K562 (cell line): ENCODE measurements around the gene DAAM1. TPM values are rescaled to one million over a fixed set of nuclear protein-coding genes. Genes with fewer than 3 reads are reported as not detected.

Experiments
- ATAC-seq: fragments of 200-7000 bp; cut with Tn5 transposase; 3 replicates; pipeline ENCODE4 v1.9.1; 2020; ENCODE audit warnings: moderate library complexity
- BruUV-seq: library from RNA; stranded (reverse); fragments of 400-500 nt; replicated peaks from 2 replicates; lab custom pipeline; 2021; lab: Mats Ljungman, UMichigan
- CTCF ChIA-PET: fragments of 300-600 bp; formaldehyde crosslinking; extraction: SDS; loops from one replicate; lab custom pipeline; 2021; ENCODE audit warnings: low intra/inter-chr PET ratio; lab: Yijun Ruan, JAX
- POLR2A ChIA-PET: fragments of 300-600, 350-650 bp; sonication (Branson Sonifier 250); formaldehyde crosslinking; extraction: SDS; loops from one replicate; lab custom pipeline; 2021; ENCODE audit warnings: antibody characterized with exemption, inconsistent platforms; lab: Yijun Ruan, JAX
- DNase-seq, 4 experiments: peaks; one replicate each; pipeline versions ENCODE4 v3.0.0 to v3.0.0-alpha.2; 2011 to 2018; ENCODE audit warnings: low spot score in 3 of 4, mixed read lengths in 3 of 4; ENCODE audit errors: extremely low read depth in 1 of 4
- FAIRE-seq: peaks from 2 replicates; lab custom pipeline; 2011; peaks lifted over from hg19 to GRCh38; lab: Jason Lieb, UNC
- H2AFZ ChIP-seq: 2 replicates; pipeline ENCODE4 v1.6.0; 2011; ENCODE audit warnings: low read depth, low read length, control low read depth, inconsistent platforms
- H3K27ac ChIP-seq: fragments of 200-600 bp; 3 replicates; pipeline ENCODE4 v1.8.0; 2011; ENCODE audit warnings: low read depth, mild to moderate bottlenecking, control low read depth, inconsistent platforms, low read length, moderate library complexity, mixed read lengths; ENCODE audit errors: extremely low read depth
- H3K27me3 ChIP-seq, 2 experiments: fragments of 300-600 bp in 1 of 2; 2 replicates in 1 of 2; 3 replicates in 1 of 2; pipeline versions ENCODE4 v1.6.0 to v1.8.0; 2011; ENCODE audit warnings: inconsistent platforms in 2 of 2, low read length in 2 of 2, mild to moderate bottlenecking in 1 of 2, mixed read lengths in 1 of 2, moderate library complexity in 1 of 2; ENCODE audit not compliant: control insufficient read depth in 2 of 2, insufficient read depth in 2 of 2
- H3K36me3 ChIP-seq: fragments of 300-600 bp; 3 replicates; pipeline ENCODE4 v1.8.0; 2011; ENCODE audit warnings: mild to moderate bottlenecking, low read length, inconsistent platforms; ENCODE audit not compliant: control insufficient read depth, insufficient read depth
- H3K4me1 ChIP-seq, 2 experiments: fragments of 200-600 bp in 1 of 2; replicated peaks in 1 of 2; 2 replicates in 1 of 2; 3 replicates in 1 of 2; pipeline versions ENCODE4 v1.5.1 to v1.8.0; 2011; ENCODE audit warnings: inconsistent platforms in 2 of 2, low read length in 2 of 2, mild to moderate bottlenecking in 1 of 2, mixed read lengths in 1 of 2, moderate library complexity in 1 of 2; ENCODE audit not compliant: control insufficient read depth in 2 of 2, insufficient read depth in 2 of 2
- H3K4me2 ChIP-seq: 2 replicates; pipeline ENCODE4 v1.6.1; 2011; ENCODE audit warnings: low read length, control low read depth, inconsistent platforms, mixed read lengths; ENCODE audit not compliant: insufficient read depth
- H3K4me3 ChIP-seq: fragments of 200-600 bp; sonication (generic), shearing (Covaris generic); 2 replicates; pipeline ENCODE4 v1.5.1; 2016; ENCODE audit warnings: control low read depth, inconsistent platforms
- H3K79me2 ChIP-seq: fragments of 200-600 bp; 3 replicates; pipeline ENCODE4 v1.8.0; 2011; ENCODE audit warnings: low read length, inconsistent platforms; ENCODE audit not compliant: control insufficient read depth, insufficient read depth
- H3K9ac ChIP-seq, 2 experiments: 2 replicates each; pipeline versions ENCODE4 v1.6.0 to v1.6.1; 2011; ENCODE audit warnings: low read depth in 2 of 2, low read length in 2 of 2, control low read depth in 1 of 2, inconsistent platforms in 1 of 2, mild to moderate bottlenecking in 1 of 2, mixed read lengths in 1 of 2; ENCODE audit not compliant: insufficient read depth in 1 of 2
- H3K9me1 ChIP-seq: one replicate; pipeline ENCODE4 v1.6.0; 2011; ENCODE audit warnings: inconsistent platforms, mild to moderate bottlenecking, low read length, moderate library complexity; ENCODE audit not compliant: control insufficient read depth, insufficient read depth
- H3K9me3 ChIP-seq: replicated peaks from 2 replicates; pipeline ENCODE4 v1.5.1; 2011; ENCODE audit warnings: low read depth, low read length, inconsistent platforms; ENCODE audit not compliant: control insufficient read depth, insufficient read depth
- H4K20me1 ChIP-seq: replicated peaks from 2 replicates; pipeline ENCODE4 v1.6.1; 2011; ENCODE audit warnings: low read length, inconsistent platforms, mixed read lengths; ENCODE audit not compliant: control insufficient read depth, insufficient read depth
- BHLHE40 ChIP-seq: IDR thresholded peaks from 2 replicates; pipeline ENCODE4 v1.6.1; 2011; ENCODE audit warnings: low read length, improper control_type of control experiment
- CSDE1 ChIP-seq, 2 experiments: fragments of 450-650 bp; IDR thresholded peaks; 2 replicates each; pipeline ENCODE4 v1.6.1; 2016; ENCODE audit warnings: mild to moderate bottlenecking in 1 of 2
- PCBP2 ChIP-seq: fragments of 200-400 bp; formaldehyde crosslinking; IDR thresholded peaks from 2 replicates; pipeline ENCODE4 v1.6.1; 2018; ENCODE audit warnings: low read length, low read depth, mild to moderate bottlenecking, moderate library complexity; ENCODE audit not compliant: poor library complexity, severe bottlenecking
- POLR2G ChIP-seq: fragments of 200-400 bp; formaldehyde crosslinking; IDR thresholded peaks from 2 replicates; pipeline ENCODE4 v1.6.1; 2017; ENCODE audit warnings: low read depth, mild to moderate bottlenecking, antibody characterized with exemption, low read length, moderate library complexity
- STAT5B ChIP-seq: fragments of 250-450 bp; sonication (Bioruptor Pico); IDR thresholded peaks from 2 replicates; pipeline ENCODE4 v1.8.0; 2021; ENCODE audit warnings: mild to moderate bottlenecking, inconsistent platforms
- ZBTB9 ChIP-seq: fragments of 450-650 bp; formaldehyde crosslinking; IDR thresholded peaks from 2 replicates; pipeline ENCODE4 v1.4.0; 2020; ENCODE audit warnings: mild to moderate bottlenecking, moderate library complexity
- ZNF609 ChIP-seq: sonication (generic); formaldehyde crosslinking; IDR thresholded peaks from 2 replicates; pipeline ENCODE4 v1.8.1; 2023; ENCODE audit warnings: missing genetic modification reagents, mild to moderate bottlenecking, borderline replicate concordance
- WGBS: fragments of 100-300 bp; shearing (Covaris generic); methylation state at CpG from one replicate; pipeline ENCODE4 v1.1.6; 2016; ENCODE audit warnings: low coverage, mixed read lengths; ENCODE audit not compliant: insufficient coverage; ENCODE audit errors: missing lambda C conversion rate; 5-methylcytosine and 5-hydroxymethylcytosine counted together
- in situ Hi-C: fragments of 300-500 bp; cut with MboI; formaldehyde crosslinking; loops from 4 replicates; pipeline ENCODE4 v1.15.0; 2018; ENCODE audit warnings: inconsistent platforms, mixed read lengths
- intact Hi-C: fragments of 100-400 bp; cut with micrococcal nuclease; formaldehyde crosslinking; loops from 2 replicates; pipeline ENCODE4 v1.14.2; 2022
- polyA plus RNA-seq, 8 experiments: library from polyadenylated mRNA; depleted of rRNA in 4 of 8; stranded (reverse) in 5 of 8; unstranded in 3 of 8; fragments of >200 nt; fragmentation: Nextera tagmentation in 2 of 8; fragmentation: Illumina TruSeq in 1 of 8; extraction: Ambion mirVana in 2 of 8; extraction: Trizol in 1 of 8; gene quantifications; 2 replicates each; pipeline versions ENCODE4 v1.2.1 to v1.2.3, GENCODE V29; 2011 to 2014; ENCODE audit warnings: inconsistent platforms in 1 of 8, missing spikeins in 1 of 8
- total RNA-seq, 7 experiments: library from RNA; depleted of rRNA in 6 of 7; stranded (reverse); fragments of >200 nt in 6 of 7; fragmentation: Illumina TruSeq in 2 of 7; extraction: Trizol in 2 of 7; gene quantifications; 2 replicates each; pipeline versions ENCODE4 v1.2.1 to v1.2.3, GENCODE V29; 2011 to 2021; ENCODE audit warnings: low replicate concordance in 1 of 7

DAAM1 gene
- total and polyA plus RNA-seq, 9 of the 15 experiments (the other 6 are each of a cell fraction or from before 2014, with no cell fraction given) = 3.6 to 11.6 (median 6.7) TPM

GRCh38 chr14:59215322-59215721 is 26.9 kb downstream of the DAAM1 start (continued):
- TF ChIP-seq POLR2G = no peak
- TF ChIP-seq ZBTB9 (CRISPR knock-in tag) = no peak
- no peak for TF ChIP-seq STAT5B (CRISPR knock-in tag)
- no peak for TF ChIP-seq BHLHE40

GRCh38 chr14:59215757-59216156 is 27.3 kb downstream of the DAAM1 start:
- BruUV-seq = no TSS peak
- H3K4me2 ChIP-seq = no peak overlapping the region
- no peaks in the 10 kb centered on the region for H3K36me3 ChIP-seq
- no peaks in the 10 kb centered on the region for H4K20me1 ChIP-seq
- H3K4me1 ChIP-seq = no peaks in the 10 kb centered on the region
- no peak overlapping the region for H3K9ac ChIP-seq
- CTCF ChIA-PET = no interaction called here
- intact Hi-C loops (no loop called here), in situ Hi-C loops (no loop called here)
- no peaks in the 10 kb centered on the region for H3K9me3 ChIP-seq
- POLR2A ChIA-PET = interaction anchor here (1.3 kb wide), 1 partner anchor 16 kb away, joined by 4 read pairs; no protein-coding TSS in a partner anchor
- H3K4me3 ChIP-seq = no peak overlapping the region
- no peaks in the 10 kb centered on the region for H3K27me3 ChIP-seq
- 55% methylated on average over 4 of the region's 4 CpGs for WGBS
- no peak overlapping the region for H3K27ac ChIP-seq
- ATAC-seq (no peak), DNase-seq (no peak), FAIRE-seq (no peak)
- H3K79me2 ChIP-seq = no peaks in the 10 kb centered on the region
- H3K9me1 ChIP-seq = no peaks in the 10 kb centered on the region
- TF ChIP-seq PCBP2 (no peak), ZNF609 (CRISPR knock-in tag) (no peak), CSDE1 (IDR thresholded peaks at IDR 0.05) (no peak)
- H2AFZ ChIP-seq = no peak overlapping the region
